Dermis microvascular lymphatic vessel endothelial cell (primary cell): ENCODE results near the gene SLC9A8. TPM values are rescaled to one million over a fixed set of nuclear protein-coding genes. Genes with fewer than 3 reads are reported as not detected.
"Not testable (repeated sequence)": the region's sequence is repeated elsewhere in the genome, so short reads cannot be mapped to it uniquely, and the experiment has no call there.

Experiments
- DNase-seq, 2 donors: peaks; one replicate each; pipeline versions ENCODE4 v3.0.0 to v3.0.0-alpha.2; 2010; ENCODE audit warnings: low read depth in 2 of 2
- total RNA-seq: library from RNA; depleted of rRNA; stranded (reverse); fragments of >200 nt; gene quantifications from 2 replicates; pipeline ENCODE4 v1.2.1, GENCODE V29; 2014

Gene SLC9A8
- total RNA-seq, 1 donor from 2014 or later = 5.0 TPM

DNA sequence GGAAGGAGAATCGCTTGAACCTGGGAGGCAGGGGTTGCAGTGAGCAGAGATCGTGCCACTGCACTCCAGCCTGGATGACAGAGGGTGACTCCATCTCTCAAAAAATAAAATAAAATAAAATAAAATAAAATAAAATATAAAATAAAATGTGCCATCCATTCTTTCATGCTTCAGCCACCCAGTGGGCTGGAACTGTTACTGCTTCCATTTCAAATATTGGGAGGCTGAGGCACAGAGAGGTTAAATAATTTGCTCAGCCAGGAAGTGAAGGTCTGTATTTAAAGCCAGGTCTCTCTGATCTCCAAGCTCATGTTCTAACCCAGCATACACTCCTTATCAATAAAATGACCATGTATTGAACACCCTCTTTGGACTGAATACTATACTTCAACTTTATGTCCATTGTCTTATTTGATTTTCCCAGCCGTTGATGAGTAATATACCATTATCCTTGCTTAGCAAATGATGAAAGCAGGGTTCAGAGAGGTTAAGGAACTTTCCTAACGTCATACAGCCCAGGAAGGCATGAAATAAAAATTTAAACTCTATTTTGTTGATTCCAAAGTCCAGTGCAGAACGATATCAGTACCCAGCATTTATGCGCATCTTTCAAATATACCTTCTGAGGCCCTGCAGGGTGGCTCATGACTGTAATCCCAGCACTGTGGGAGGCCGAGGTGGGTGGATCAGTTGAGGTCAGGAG lies 25.8 kb upstream of the SLC9A8 start:
- peak in 1 of 2 donors; percentile 45 for DNase-seq

DNA sequence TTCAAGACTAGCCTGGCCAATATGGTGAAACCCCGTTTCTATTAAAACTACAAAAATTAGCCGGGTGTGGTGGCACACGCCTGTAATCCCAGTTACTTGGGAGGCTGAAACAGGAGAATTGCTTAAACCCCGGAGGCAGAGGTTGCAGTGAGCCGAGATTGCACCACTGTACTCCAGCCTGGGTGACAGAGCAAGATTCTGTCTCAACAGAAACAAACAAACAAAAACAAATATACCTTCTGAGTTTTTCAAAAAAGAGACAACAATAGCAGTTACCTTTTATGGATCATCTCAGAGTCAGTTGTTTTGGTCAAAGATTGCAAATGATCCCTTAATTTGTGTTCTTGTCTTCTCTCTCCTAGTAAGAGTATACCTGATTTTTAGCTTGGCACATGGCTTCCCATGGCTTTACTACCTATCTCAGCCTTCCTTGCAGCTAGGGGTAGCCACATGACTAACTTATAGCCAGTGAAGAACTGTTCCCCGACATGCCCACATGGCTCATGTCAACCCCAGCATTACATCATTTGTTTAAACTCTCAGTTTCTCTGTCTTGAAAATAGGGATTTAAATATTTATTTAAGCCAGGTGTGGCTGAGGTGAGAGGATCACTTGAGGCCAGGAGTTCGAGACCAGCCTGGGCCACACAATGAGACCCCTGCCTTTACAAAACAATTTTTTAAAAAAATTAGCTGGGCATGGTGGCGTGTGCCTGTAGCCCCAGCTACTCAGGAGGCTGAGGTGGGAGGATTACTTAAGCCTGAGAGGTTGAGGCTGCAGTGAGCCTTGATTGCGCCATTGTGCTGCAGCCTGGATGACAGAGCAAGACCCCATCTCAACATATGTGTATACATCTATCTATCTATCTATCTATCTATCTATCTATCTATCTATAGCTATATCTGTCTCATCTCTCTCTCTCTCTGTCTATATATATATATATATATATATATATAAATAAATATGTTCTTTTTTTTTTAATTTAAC lies 25.0 kb upstream of the SLC9A8 start:
- DNase-seq = no peak

- peak in 1 of 2 donors; percentile 67 for DNase-seq
Measured at GRCh38 chr20:49790077-49790798, 22.4 kb upstream of the SLC9A8 start.

DNA sequence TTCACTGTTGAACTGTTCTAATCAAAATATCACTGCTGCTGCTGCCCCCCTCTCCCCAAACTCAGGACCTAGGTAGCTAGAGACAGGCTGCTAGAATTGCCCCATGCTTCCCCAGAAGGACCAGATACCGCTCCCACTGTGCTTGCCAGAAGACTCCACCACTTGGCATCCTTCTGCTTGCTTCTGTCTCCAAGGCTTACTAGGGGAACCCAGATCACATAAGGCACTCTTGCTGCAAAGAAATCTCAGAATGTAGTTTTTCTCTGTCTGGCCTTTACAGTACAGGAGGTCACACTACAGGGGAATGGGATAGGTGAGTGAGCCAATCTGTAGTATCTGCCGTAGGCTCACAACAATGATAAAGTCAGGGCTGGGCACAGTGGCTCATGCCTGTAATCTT lies 21.5 kb upstream of the SLC9A8 start:
- no peak for DNase-seq

DNA sequence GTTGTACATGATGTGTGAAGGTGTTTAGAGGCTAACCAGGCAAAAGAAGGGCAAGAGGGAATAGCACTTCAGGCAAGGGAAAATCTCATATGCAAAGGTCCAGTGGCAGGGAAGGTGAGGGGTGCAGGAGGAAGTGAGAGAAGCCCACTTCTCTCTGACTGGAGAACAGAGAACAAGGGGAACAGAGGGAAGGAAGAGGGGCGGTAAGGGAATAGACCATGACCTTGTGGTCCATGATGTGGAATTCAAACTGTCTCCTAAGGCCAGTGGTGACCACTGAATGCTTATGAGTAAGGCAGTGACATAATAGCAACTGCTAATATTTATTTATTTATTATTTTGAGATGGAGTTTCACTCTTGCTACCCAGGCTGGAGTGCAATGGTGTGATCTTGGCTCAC lies 20.6 kb upstream of the SLC9A8 start:
- DNase-seq = no peak

DNA sequence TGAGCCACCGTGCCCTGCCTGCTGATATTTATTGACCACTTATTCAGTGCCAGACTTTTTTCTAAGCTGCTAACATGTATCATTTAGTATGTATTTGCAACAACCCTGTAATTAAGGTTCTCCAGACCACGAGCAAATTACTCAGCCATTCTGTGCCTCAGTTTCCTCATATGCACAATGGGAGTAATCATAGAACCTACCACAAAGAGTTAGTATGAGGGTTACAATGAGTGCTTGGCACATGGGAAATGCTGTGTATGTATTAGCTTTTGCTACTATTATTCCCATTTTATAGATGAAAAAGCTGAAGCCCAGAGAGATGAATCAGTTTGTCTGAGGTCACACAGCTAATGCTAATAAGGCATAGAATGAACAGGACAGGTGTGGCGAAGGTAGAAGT lies 20.0 kb upstream of the SLC9A8 start:
- DNase-seq = no peak

DNA sequence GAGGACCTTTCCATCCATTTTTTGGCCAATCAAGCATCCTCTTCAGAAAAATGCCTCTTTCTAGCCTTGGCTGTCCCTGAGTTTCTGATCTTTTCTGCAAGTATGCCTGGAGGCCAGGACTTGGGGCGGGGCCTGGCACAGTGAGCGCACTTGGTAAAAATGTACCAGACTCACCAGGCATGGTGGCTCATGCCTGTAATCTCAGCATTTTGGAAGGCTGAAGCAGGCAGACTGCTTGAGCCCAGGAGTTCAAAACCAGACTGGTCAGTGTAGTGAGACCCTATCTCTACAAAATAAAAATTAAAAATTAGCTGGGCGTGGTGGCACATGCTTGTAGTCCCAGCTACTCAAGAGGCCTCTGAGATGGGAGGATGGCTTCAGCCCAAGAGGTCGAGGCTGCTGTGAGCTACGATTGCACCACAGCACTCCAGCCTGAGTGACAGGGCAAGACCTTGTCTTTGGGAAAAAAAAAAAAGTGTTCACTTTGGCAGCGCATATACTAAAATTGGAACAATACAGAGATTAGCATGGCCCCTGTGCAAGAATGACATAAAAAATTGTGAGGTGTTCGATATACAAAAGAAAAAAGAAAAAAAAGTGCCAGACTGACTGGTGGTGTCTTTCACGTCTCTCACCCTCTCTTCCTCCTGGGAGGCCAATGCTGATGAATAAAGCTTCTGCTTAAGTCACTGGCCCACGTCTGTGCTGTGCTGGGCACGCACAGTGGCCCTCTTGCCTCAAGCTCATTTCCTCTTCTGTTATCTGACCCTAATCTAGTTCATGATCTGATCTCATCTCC lies 18.1 kb upstream of the SLC9A8 start:
- no peak for DNase-seq

DNA sequence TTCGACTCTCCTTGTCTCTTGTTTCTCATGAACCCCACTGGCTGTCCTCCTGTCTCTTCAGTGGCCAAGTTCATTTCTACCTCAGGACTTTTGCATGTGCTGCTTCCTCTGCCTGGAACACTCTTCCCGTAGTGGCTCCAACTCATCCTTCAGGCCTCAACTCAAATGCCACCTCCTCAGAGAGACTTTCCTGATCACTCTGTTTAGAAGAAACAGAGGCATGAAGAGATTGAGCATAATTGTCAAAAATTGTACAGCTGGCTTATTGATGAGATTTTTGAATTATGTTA lies 17.5 kb upstream of the SLC9A8 start:
- no peak for DNase-seq

DNA sequence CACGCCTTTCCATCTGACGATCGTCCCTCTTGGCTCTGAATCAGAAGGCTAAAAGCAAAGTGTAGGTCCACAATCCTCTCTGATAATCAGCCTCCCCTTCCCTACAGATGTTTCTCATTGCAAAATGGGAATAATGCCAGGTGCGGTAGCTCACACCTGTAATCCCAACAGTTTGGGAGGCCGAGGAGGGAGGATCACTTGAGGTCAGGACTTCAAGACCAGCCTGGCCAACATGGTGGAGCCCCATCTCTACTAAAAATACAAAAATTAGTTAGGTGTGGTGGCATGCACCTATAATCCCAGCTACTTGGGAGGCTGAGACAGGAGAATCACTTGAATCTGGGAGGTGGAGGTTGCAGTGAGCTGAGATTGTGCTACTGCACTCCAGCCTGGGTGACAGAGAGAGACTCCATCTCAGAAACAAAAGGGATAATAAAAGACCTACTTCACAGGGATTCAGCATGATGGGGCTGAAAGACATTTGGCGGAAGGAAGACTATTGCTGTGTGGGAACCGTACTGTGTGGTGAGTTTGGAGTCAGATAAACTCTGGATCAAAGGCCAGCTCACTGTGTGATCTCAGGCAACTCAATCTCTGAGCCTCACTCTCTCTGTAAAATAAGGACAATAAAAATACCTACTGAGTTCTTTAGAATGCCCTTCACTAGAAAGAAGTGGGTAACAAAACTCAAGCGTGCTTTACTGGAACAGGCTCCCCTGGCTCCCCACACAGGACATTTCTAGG lies 15.9 kb upstream of the SLC9A8 start:
- no peak for DNase-seq

DNA sequence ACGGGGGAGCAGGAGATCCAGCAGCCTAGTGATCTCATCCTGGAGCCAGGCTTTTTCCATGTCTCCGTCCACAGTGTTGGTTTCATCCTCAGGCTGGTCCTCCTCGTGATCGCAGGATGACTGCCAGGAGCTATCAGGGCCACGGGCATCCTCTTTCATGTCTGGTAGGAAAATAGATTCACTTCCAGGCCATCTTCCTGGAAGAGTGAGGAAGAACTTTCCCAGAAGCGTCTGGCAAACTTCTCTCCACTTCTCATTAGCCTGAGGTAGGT lies 15.3 kb upstream of the SLC9A8 start:
- DNase-seq = no peak

DNA sequence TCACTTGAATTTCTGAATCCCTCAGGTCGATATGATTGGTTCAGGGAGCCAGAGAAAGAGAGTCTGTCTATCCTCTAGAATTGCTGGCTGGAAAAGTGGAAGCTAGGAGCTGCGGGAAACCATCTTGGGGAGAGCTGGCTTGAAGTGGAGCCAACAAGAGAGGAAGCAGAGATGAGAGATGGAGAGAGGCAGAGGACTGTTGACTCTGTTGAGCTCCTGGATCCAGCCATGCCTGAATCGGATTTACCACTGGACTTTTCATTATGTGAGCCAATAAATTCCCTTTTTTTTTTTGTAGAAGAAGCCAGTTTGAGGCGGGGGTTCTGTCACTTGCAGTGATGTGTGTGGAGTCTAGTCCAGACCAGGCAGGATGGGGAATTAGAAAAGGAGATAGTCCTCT lies 13.9 kb upstream of the SLC9A8 start:
- DNase-seq = no peak

GRCh38 chr20:49799698-49800097 lies 12.9 kb upstream of the SLC9A8 start:
- no peak for DNase-seq

- no peak for DNase-seq
Measured at GRCh38 chr20:49803418-49803817, 9.2 kb upstream of the SLC9A8 start.

DNA sequence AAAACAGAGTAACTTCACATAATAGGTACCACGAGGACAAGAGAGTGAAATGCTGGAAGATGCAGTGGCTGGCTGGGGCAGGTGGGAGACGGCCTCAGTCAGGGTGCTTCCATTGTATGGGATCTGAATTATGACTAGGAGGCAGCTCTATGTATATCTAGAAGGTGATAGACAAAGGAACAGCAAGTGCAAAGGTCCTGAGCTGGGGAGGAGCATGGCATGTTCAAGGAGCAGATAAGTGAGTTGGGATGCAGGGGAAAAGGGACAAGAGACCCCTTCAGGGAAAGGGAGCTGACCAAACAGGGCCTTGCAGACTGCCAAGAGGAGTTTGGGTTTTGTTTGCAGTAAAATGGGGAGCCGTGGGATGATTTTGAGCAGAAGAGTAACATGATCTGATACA lies 8.3 kb upstream of the SLC9A8 start:
- no peak for DNase-seq

DNA sequence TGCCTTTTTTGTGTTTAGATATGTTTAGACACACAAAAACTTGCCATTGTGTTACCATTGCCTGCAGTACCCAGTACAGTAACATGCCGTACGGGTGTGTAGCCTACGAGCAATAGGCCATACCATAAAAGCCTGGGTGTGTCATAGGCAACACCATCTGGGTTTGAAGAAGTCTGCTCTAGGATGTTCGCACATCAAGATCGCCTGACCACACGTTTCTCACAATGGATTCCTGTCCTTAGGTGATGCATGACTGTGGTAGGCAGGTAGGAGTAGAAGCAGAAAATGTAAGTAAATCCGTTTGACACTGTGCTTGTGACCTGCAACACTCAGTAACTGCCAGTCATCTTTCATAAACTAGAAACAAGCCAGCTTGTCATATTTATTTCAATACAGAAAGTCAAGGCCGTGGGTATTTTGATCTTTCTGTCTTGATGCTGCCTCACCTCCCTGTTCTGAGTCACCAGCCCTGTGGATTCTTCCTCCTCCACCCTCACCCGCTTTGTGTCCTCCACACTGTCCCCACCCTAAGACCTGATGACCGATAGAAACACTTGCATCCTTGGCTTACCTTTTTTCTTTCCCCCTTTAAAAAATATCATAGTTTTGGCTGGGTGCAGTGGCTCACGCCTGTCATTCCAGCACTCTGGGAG lies 7.3 kb upstream of the SLC9A8 start:
- not testable (repeated sequence) for DNase-seq

DNA sequence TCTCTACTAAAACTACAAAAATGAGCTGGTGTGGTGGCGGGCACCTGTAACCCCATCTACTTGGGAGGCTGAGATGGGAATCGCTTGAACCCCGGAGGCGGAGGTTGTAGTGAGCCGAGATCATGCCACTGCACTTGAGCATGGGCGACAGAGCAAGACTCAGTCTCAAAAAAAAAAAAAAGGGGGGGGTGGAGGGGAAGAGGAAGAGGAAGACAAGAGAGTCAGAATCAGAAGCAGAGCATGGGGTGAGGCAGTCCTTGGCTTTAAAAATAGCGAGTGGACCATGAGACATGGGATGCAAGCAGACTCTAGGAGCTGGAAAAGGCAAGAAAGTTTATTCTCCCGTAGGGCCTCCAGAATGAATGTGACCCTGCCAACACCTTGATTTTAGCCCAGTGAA lies 3.9 kb upstream of the SLC9A8 start:
- DNase-seq = no peak

DNA sequence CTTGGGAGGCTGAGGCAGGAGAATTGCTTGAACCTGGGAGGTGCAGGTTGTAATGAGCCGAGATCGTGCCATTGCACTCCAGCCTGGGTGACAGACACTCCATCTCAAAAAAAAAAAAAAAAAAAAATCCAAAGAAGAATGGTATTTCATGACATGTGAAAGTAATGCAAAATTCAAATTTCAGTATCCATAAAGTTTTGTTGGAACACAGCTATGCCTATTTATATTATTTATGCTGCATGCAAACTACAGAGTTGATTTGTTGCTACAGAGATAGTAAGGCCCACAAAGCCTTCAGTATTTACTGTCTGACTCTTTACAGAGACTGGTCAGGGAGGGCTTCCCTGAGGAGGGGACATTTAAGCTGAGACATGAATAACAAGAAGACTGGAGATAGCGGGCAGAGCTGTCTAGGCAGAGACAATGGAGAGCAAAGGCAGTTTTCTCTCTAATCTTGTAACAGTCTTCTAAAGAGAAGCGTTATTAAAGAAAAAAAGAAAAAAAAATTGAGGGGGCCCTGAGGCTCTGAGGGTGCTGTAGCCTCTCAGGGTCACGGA lies 2.7 kb upstream of the SLC9A8 start:
- DNase-seq = no peak

GRCh38 chr20:49810491-49811190 lies 2.0 kb upstream of the SLC9A8 start:
- DNase-seq = peak in 1 of 2 donors; percentile 7

DNA sequence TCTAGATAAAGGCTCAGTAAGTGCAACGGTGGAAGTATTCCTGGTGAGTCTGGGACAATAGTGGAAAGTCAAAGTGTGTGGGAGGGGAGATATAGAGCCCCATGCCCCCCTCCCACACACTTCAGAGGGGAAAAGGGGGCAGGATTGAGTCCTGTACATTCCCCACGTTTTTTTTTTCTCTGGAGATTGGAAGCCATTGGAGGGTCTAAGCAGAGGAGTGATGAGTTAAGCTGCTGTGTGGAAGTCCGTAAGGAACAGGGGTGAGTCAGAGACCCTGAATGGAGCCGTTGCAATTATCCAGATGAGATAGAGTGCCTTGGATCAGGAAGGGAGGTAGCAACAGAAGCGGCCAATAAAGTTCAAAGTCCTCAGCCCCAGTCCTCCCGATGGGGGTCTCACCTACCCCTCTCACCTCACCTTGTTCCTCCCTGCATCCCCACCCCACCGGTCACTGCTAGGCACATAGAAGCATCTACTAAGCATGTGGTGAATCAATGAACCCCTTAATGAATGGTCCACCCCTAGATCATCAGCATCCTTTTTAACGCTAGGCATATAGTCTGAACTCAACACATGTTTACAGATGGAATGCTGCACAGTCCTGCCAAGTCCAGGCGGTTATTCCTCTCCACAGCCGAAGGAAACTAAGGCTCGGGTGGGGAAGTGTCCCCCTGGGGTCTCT lies 662 bp upstream of the SLC9A8 start:
- DNase-seq = peak in 1 of 2 donors; percentile 37
